Mononuclear cell (primary cell): ENCODE results near the gene PANK1. TPM values are rescaled to one million over a fixed set of nuclear protein-coding genes. Genes with fewer than 3 reads are reported as not detected.

ENCODE experiments used
- H3K27me3 ChIP-seq: 2 replicates; pipeline ENCODE4 v1.6.0; 2011; ENCODE audit warnings: low read length, control low read depth; ENCODE audit not compliant: insufficient read depth
- H3K4me1 ChIP-seq: 2 replicates; pipeline ENCODE4 v1.5.1; 2011; ENCODE audit warnings: mild to moderate bottlenecking, low read length, control low read depth; ENCODE audit not compliant: insufficient read depth
- H3K4me3 ChIP-seq: 2 replicates; pipeline ENCODE4 v1.5.1; 2011; ENCODE audit warnings: mild to moderate bottlenecking, low read length, moderate library complexity
- H3K9me3 ChIP-seq: 2 replicates; pipeline ENCODE4 v1.5.1; 2011; ENCODE audit warnings: low read depth, mild to moderate bottlenecking, control low read depth, low read length
- total RNA-seq: library from RNA; depleted of rRNA; stranded (reverse); fragments of >200 nt; gene quantifications from one replicate; pipeline ENCODE4 v1.2.3, GENCODE V29; 2012

PANK1 gene
- 0.52 TPM for total RNA-seq

GRCh38 chr10:89644967-89645741 is at the start of gene PANK1:
PANK1 (minus strand) TSS chr10:89645242; CDS start chr10:89644891, 351 bp downstream.
- H3K9me3 ChIP-seq = no peaks in the 10 kb centered on the region
- no peaks in the 10 kb centered on the region for H3K27me3 ChIP-seq
- H3K4me1 ChIP-seq = peaks cover 19% of the 10 kb centered on the region
- peak within 1 kb of the TSS; percentile 62 for H3K4me3 ChIP-seq

GRCh38 chr10:89693176-89693575 is 48.1 kb upstream of the PANK1 start:
- Histone ChIP-seq H3K27me3 (no peaks in the 10 kb centered on the region), H3K9me3 (no peaks in the 10 kb centered on the region), H3K4me3 (no peak overlapping the region), H3K4me1 (no peaks in the 10 kb centered on the region)

- no peaks in the 10 kb centered on the region for H3K9me3 ChIP-seq
- no peaks in the 10 kb centered on the region for H3K4me1 ChIP-seq
- no peaks in the 10 kb centered on the region for H3K27me3 ChIP-seq
- H3K4me3 ChIP-seq = no peak overlapping the region
Measured at GRCh38 chr10:89692416-89692815, 47.4 kb upstream of the PANK1 start.

GRCh38 chr10:89690027-89690426 is 45.0 kb upstream of the PANK1 start:
- Histone ChIP-seq H3K4me1 (no peaks in the 10 kb centered on the region), H3K4me3 (no peak overlapping the region), H3K27me3 (no peaks in the 10 kb centered on the region), H3K9me3 (no peaks in the 10 kb centered on the region)

- Histone ChIP-seq H3K4me1 (peaks cover 7% of the 10 kb centered on the region), H3K4me3 (no peak overlapping the region), H3K27me3 (peaks cover 5% of the 10 kb centered on the region), H3K9me3 (no peaks in the 10 kb centered on the region)
Measured at GRCh38 chr10:89685936-89686335, 40.9 kb upstream of the PANK1 start.

- Histone ChIP-seq H3K27me3 (peaks cover 5% of the 10 kb centered on the region), H3K4me1 (peaks cover 7% of the 10 kb centered on the region), H3K9me3 (no peaks in the 10 kb centered on the region), H3K4me3 (no peak overlapping the region)
Measured at GRCh38 chr10:89684604-89685003, 39.6 kb upstream of the PANK1 start.

- H3K27me3 ChIP-seq = peaks cover 5% of the 10 kb centered on the region
- no peak overlapping the region for H3K4me3 ChIP-seq
- H3K9me3 ChIP-seq = no peaks in the 10 kb centered on the region
- H3K4me1 ChIP-seq = peaks cover 7% of the 10 kb centered on the region
Measured at GRCh38 chr10:89683883-89684282, 38.8 kb upstream of the PANK1 start.

- peaks cover 5% of the 10 kb centered on the region for H3K27me3 ChIP-seq
- H3K4me1 ChIP-seq = peaks cover 7% of the 10 kb centered on the region
- no peaks in the 10 kb centered on the region for H3K9me3 ChIP-seq
- no peak overlapping the region for H3K4me3 ChIP-seq
Measured at GRCh38 chr10:89679986-89680385, 34.9 kb upstream of the PANK1 start.

- no peaks in the 10 kb centered on the region for H3K9me3 ChIP-seq
- H3K4me1 ChIP-seq = no peaks in the 10 kb centered on the region
- no peaks in the 10 kb centered on the region for H3K27me3 ChIP-seq
- H3K4me3 ChIP-seq = no peak overlapping the region
Measured at GRCh38 chr10:89677341-89677740, 32.3 kb upstream of the PANK1 start.

GRCh38 chr10:89670926-89671325 is 25.9 kb upstream of the PANK1 start:
- Histone ChIP-seq H3K27me3 (no peaks in the 10 kb centered on the region), H3K4me3 (no peak overlapping the region), H3K9me3 (no peaks in the 10 kb centered on the region), H3K4me1 (no peaks in the 10 kb centered on the region)

- Histone ChIP-seq H3K4me3 (no peak overlapping the region), H3K4me1 (no peaks in the 10 kb centered on the region), H3K27me3 (no peaks in the 10 kb centered on the region), H3K9me3 (no peaks in the 10 kb centered on the region)
Measured at GRCh38 chr10:89669985-89670384, 24.9 kb upstream of the PANK1 start.

- H3K9me3 ChIP-seq = no peaks in the 10 kb centered on the region
- H3K4me1 ChIP-seq = no peaks in the 10 kb centered on the region
- no peak overlapping the region for H3K4me3 ChIP-seq
- no peaks in the 10 kb centered on the region for H3K27me3 ChIP-seq
Measured at GRCh38 chr10:89668386-89669071, 23.5 kb upstream of the PANK1 start.

GRCh38 chr10:89666138-89666537 is 21.1 kb upstream of the PANK1 start:
- no peaks in the 10 kb centered on the region for H3K4me1 ChIP-seq
- H3K27me3 ChIP-seq = no peaks in the 10 kb centered on the region
- H3K4me3 ChIP-seq = no peak overlapping the region
- H3K9me3 ChIP-seq = no peaks in the 10 kb centered on the region

GRCh38 chr10:89665302-89665701 is 20.3 kb upstream of the PANK1 start:
- no peaks in the 10 kb centered on the region for H3K27me3 ChIP-seq
- H3K4me1 ChIP-seq = no peaks in the 10 kb centered on the region
- H3K9me3 ChIP-seq = no peaks in the 10 kb centered on the region
- no peak overlapping the region for H3K4me3 ChIP-seq

- no peak overlapping the region for H3K4me3 ChIP-seq
- no peaks in the 10 kb centered on the region for H3K9me3 ChIP-seq
- no peaks in the 10 kb centered on the region for H3K4me1 ChIP-seq
- H3K27me3 ChIP-seq = no peaks in the 10 kb centered on the region
Measured at GRCh38 chr10:89664203-89664602, 19.2 kb upstream of the PANK1 start.

GRCh38 chr10:89663144-89663543 is 18.1 kb upstream of the PANK1 start:
- no peaks in the 10 kb centered on the region for H3K27me3 ChIP-seq
- no peak overlapping the region for H3K4me3 ChIP-seq
- no peaks in the 10 kb centered on the region for H3K9me3 ChIP-seq
- H3K4me1 ChIP-seq = no peaks in the 10 kb centered on the region
